ENCODE data around the gene EYS. TPM values are rescaled to one million over a fixed set of nuclear protein-coding genes. Genes with fewer than 3 reads are reported as not detected.
A peak's percentile ranks its signal among the peaks of the same experiment; 100 is the strongest.

The EYS gene
- total and polyA plus RNA-seq, 2 donors from 2014 or later, result not detected

- Histone ChIP-seq H3K4me3 (ENCODE audit: low read length in 3 of 3) (no peak overlapping the region), H3K27me3 (ENCODE audit: control insufficient read depth, insufficient read depth, low read length) (no peaks in the 10 kb centered on the region), H3K4me1 (ENCODE audit: control insufficient read depth in 2 of 3, insufficient read depth in 2 of 3, low read depth in 1 of 3, low read length in 3 of 3) (no peaks in the 10 kb centered on the region), H3K27ac (ENCODE audit: low read depth in 2 of 2, low read length in 2 of 2) (no peak overlapping the region), H3K36me3 (ENCODE audit: control insufficient read depth in 2 of 3, insufficient read depth in 3 of 3, low read length in 3 of 3) (no peaks in the 10 kb centered on the region), H3K9me3 (ENCODE audit: control insufficient read depth in 2 of 3, insufficient read depth in 1 of 3, low read length in 3 of 3) (no peaks in the 10 kb centered on the region), H3K9ac (ENCODE audit: low read length in 3 of 3) (no peak overlapping the region)
- FAIRE-seq (no peak), DNase-seq (no peak)
- intact Hi-C loops (cut with DNase I), result no loop called here
- no peak for TF ChIP-seq CTCF (IDR thresholded peaks at IDR 0.05; ENCODE audit: borderline replicate concordance, extremely low read depth, insufficient read depth)
Measured at GRCh38 chr6:64121011-64121565, 1585.9 kb downstream of the EYS start.

- no peak for FAIRE-seq
- DNase-seq, result peak in 2 of 5 donors; percentile 19 to 23
- no peak for TF ChIP-seq CTCF (IDR thresholded peaks at IDR 0.05; ENCODE audit: borderline replicate concordance, extremely low read depth, insufficient read depth)
Measured at GRCh38 chr6:64113704-64114103, 1593.3 kb downstream of the EYS start.

GRCh38 chr6:64104051-64104450 lies 1603.0 kb downstream of the EYS start:
- intact Hi-C loops (cut with DNase I), result no loop called here
- Histone ChIP-seq H3K4me1 (ENCODE audit: control insufficient read depth in 2 of 3, insufficient read depth in 2 of 3, low read depth in 1 of 3, low read length in 3 of 3) (no peaks in the 10 kb centered on the region), H3K36me3 (ENCODE audit: control insufficient read depth in 2 of 3, insufficient read depth in 3 of 3, low read length in 3 of 3) (no peaks in the 10 kb centered on the region), H3K27me3 (ENCODE audit: control insufficient read depth, insufficient read depth, low read length) (no peaks in the 10 kb centered on the region), H3K27ac (ENCODE audit: low read depth in 2 of 2, low read length in 2 of 2) (no peak overlapping the region), H3K4me3 (ENCODE audit: low read length in 3 of 3) (no peak overlapping the region), H3K9me3 (ENCODE audit: control insufficient read depth in 2 of 3, insufficient read depth in 1 of 3, low read length in 3 of 3) (no peaks in the 10 kb centered on the region), H3K9ac (ENCODE audit: low read length in 3 of 3) (no peak overlapping the region)
- no peak for TF ChIP-seq CTCF (IDR thresholded peaks at IDR 0.05; ENCODE audit: borderline replicate concordance, extremely low read depth, insufficient read depth)
- FAIRE-seq, result no peak
- no peak for DNase-seq

More at GRCh38 chr6:64113704-64114103, 1593.3 kb downstream of the EYS start:
- Histone ChIP-seq H3K4me3 (ENCODE audit: low read length in 3 of 3) (no peak overlapping the region), H3K4me1 (ENCODE audit: control insufficient read depth in 2 of 3, insufficient read depth in 2 of 3, low read depth in 1 of 3, low read length in 3 of 3) (no peaks in the 10 kb centered on the region), H3K9me3 (ENCODE audit: control insufficient read depth in 2 of 3, insufficient read depth in 1 of 3, low read length in 3 of 3) (no peaks in the 10 kb centered on the region), H3K27ac (ENCODE audit: low read depth in 2 of 2, low read length in 2 of 2) (no peak overlapping the region), H3K9ac (ENCODE audit: low read length in 3 of 3) (no peak overlapping the region), H3K36me3 (ENCODE audit: control insufficient read depth in 2 of 3, insufficient read depth in 3 of 3, low read length in 3 of 3) (no peaks in the 10 kb centered on the region), H3K27me3 (ENCODE audit: control insufficient read depth, insufficient read depth, low read length) (no peaks in the 10 kb centered on the region)
- intact Hi-C loops (cut with DNase I), result no loop called here

- DNase-seq, result no peak
- Histone ChIP-seq H3K27me3 (ENCODE audit: control insufficient read depth, insufficient read depth, low read length) (no peaks in the 10 kb centered on the region), H3K9ac (ENCODE audit: low read length in 3 of 3) (no peak overlapping the region), H3K9me3 (ENCODE audit: control insufficient read depth in 2 of 3, insufficient read depth in 1 of 3, low read length in 3 of 3) (no peaks in the 10 kb centered on the region), H3K36me3 (ENCODE audit: control insufficient read depth in 2 of 3, insufficient read depth in 3 of 3, low read length in 3 of 3) (no peaks in the 10 kb centered on the region), H3K4me1 (ENCODE audit: control insufficient read depth in 2 of 3, insufficient read depth in 2 of 3, low read depth in 1 of 3, low read length in 3 of 3) (no peaks in the 10 kb centered on the region), H3K27ac (ENCODE audit: low read depth in 2 of 2, low read length in 2 of 2) (no peak overlapping the region), H3K4me3 (ENCODE audit: low read length in 3 of 3) (no peak overlapping the region)
- no peak for TF ChIP-seq CTCF (IDR thresholded peaks at IDR 0.05; ENCODE audit: borderline replicate concordance, extremely low read depth, insufficient read depth)
- FAIRE-seq, result no peak
- intact Hi-C loops (cut with DNase I), result no loop called here
Measured at GRCh38 chr6:64103480-64103879, 1603.5 kb downstream of the EYS start.

All from kidney (tissue), 14 donors.